Ascending aorta (tissue), 2 donors: ENCODE data around the gene GMIP. TPM values are rescaled to one million over a fixed set of nuclear protein-coding genes. Genes with fewer than 3 reads are reported as not detected.
A peak's percentile ranks its signal among the peaks of the same experiment; 100 is the strongest.

ENCODE experiments used
- DNase-seq, 2 donors: peaks; one replicate each; pipeline ENCODE4 v3.0.0-alpha.2; 2019; ENCODE audit warnings: low spot score in 2 of 2
- H3K27ac ChIP-seq, 2 donors: fragments of 200-600 bp; sonication (generic); one replicate each; pipeline ENCODE4 v1.5.1; 2016 to 2017; ENCODE audit warnings: mild to moderate bottlenecking in 1 of 2
- H3K27me3 ChIP-seq: fragments of 200-600 bp; sonication (generic); one replicate; pipeline ENCODE4 v1.5.1; 2017
- H3K36me3 ChIP-seq, 2 donors: fragments of 200-600 bp; sonication (generic); one replicate each; pipeline ENCODE4 v1.5.1; 2016
- H3K4me1 ChIP-seq, 2 donors: fragments of 200-600 bp; sonication (generic); one replicate each; pipeline ENCODE4 v1.5.1; 2016 to 2017; ENCODE audit warnings: mild to moderate bottlenecking in 1 of 2
- H3K4me3 ChIP-seq, 2 donors: fragments of 200-600 bp; sonication (generic); one replicate each; pipeline ENCODE4 v1.5.1; 2016 to 2017; ENCODE audit warnings: mild to moderate bottlenecking in 1 of 2
- H3K9me3 ChIP-seq, 2 donors: fragments of 200-600 bp; sonication (generic); one replicate each; pipeline ENCODE4 v1.5.1; 2016
- CTCF ChIP-seq, 3 experiments: fragments of 200-600 bp in 2 of 3; fragments of 450-650 bp in 1 of 3; sonication (generic) in 2 of 3; IDR thresholded peaks; one replicate each; pipeline ENCODE4 v1.5.1; 2016 to 2019; ENCODE audit warnings: antibody characterized with exemption in 3 of 3, mild to moderate bottlenecking in 1 of 3, moderate library complexity in 1 of 3
- intact Hi-C: fragments of 100-400 bp; cut with DNase I; formaldehyde crosslinking; loops from one replicate; pipeline ENCODE4 v1.15.1; 2023
- total RNA-seq: library from RNA; depleted of rRNA; stranded (reverse); fragments of >200 nt; gene quantifications from one replicate; pipeline ENCODE4 v1.1.0, GENCODE V29; 2016

Gene GMIP
- total RNA-seq, 1 donor from 2014 or later: 3.9 TPM

GRCh38 chr19:19595171-19595701 lies 48.2 kb downstream of the GMIP start:
- H3K9me3 ChIP-seq: no peaks in the 10 kb centered on the region
- H3K27ac ChIP-seq: no peak overlapping the region
- intact Hi-C loops: no loop called here
- H3K27me3 ChIP-seq: no peaks in the 10 kb centered on the region
- no peak for DNase-seq
- H3K4me3 ChIP-seq: no peak overlapping the region
- H3K4me1 ChIP-seq: no peaks in the 10 kb centered on the region
- no peak for TF ChIP-seq CTCF (IDR thresholded peaks at IDR 0.05)
- H3K36me3 ChIP-seq: no peaks in the 10 kb centered on the region

- no peak overlapping the region for H3K4me3 ChIP-seq
- no peaks in the 10 kb centered on the region for H3K27me3 ChIP-seq
- no peak for TF ChIP-seq CTCF (IDR thresholded peaks at IDR 0.05)
- DNase-seq: no peak
- no peaks in the 10 kb centered on the region for H3K9me3 ChIP-seq
- H3K36me3 ChIP-seq: no peaks in the 10 kb centered on the region
- intact Hi-C loops: no loop called here
- H3K4me1 ChIP-seq: no peaks in the 10 kb centered on the region
- H3K27ac ChIP-seq: no peak overlapping the region
These were observed 49.1 kb downstream of the GMIP start for GRCh38 chr19:19594381-19594780.

DNA sequence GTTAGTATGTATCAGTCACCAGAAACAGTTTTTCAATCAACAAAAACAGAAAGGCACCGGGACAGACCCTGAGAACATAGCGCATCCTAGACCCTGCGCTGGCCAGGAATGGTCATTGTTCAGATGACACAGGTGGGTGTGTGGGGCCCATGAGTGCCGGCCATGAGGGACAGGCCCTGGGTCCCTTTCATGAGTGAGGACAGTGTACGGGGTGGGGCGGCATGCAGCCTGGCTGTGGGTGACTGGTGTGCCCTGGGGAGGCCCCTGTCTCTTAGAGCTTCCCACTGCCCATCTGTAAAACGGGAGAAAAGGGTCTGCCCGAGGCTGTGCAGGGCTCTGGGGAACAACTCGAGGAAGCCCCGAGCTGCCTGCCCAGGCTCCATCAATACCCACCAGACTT lies 50.8 kb downstream of the GMIP start:
- H3K36me3 ChIP-seq: no peaks in the 10 kb centered on the region
- no peak overlapping the region for H3K4me3 ChIP-seq
- H3K27me3 ChIP-seq: no peaks in the 10 kb centered on the region
- intact Hi-C loops: no loop called here
- no peak for DNase-seq
- no peak overlapping the region for H3K27ac ChIP-seq
- no peaks in the 10 kb centered on the region for H3K9me3 ChIP-seq
- no peak for TF ChIP-seq CTCF (IDR thresholded peaks at IDR 0.05)
- H3K4me1 ChIP-seq: no peaks in the 10 kb centered on the region

- no peak overlapping the region for H3K27ac ChIP-seq
- H3K27me3 ChIP-seq: no peaks in the 10 kb centered on the region
- intact Hi-C loops: no loop called here
These were observed 52.2 kb downstream of the GMIP start for GRCh38 chr19:19591133-19591825.

DNA sequence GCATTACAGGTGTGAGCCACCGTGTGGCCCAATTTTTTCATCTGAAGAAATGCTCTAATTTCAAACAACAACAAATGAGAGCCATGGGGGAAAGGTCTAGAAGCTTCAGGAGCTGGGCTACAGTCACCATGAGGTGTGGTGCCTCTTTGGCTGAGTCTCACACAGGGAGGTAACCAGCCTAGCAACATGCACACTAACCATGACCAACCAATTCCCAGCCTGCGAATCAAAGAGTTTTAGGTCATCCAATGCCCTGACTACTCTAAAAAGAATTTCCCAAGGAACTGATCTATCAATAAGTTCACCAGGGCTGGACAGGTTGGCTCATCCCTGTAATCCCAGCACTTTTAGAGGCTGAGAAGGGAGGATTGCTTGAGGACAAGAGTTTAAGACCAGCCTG lies 54.9 kb downstream of the GMIP start:
- no peaks in the 10 kb centered on the region for H3K36me3 ChIP-seq
- H3K4me3 ChIP-seq: no peak overlapping the region
- DNase-seq: no peak
- no peaks in the 10 kb centered on the region for H3K9me3 ChIP-seq
- intact Hi-C loops: no loop called here
- H3K4me1 ChIP-seq: no peaks in the 10 kb centered on the region
- TF ChIP-seq CTCF (IDR thresholded peaks at IDR 0.05): no peak
- H3K27me3 ChIP-seq: no peaks in the 10 kb centered on the region
- no peak overlapping the region for H3K27ac ChIP-seq

More at GRCh38 chr19:19591133-19591825, 52.2 kb downstream of the GMIP start:
- no peaks in the 10 kb centered on the region for H3K9me3 ChIP-seq
- H3K4me1 ChIP-seq: no peaks in the 10 kb centered on the region
- no peak overlapping the region for H3K4me3 ChIP-seq
- no peak for TF ChIP-seq CTCF (IDR thresholded peaks at IDR 0.05)
- peak in 1 of 2 donors; percentile 67 for DNase-seq
- no peaks in the 10 kb centered on the region for H3K36me3 ChIP-seq
